Liver (tissue), 2 donors: ENCODE data around the gene RASAL2.

ENCODE experiments used
- HNF4A ChIP-seq, 2 donors: conservative IDR thresholded peaks; 2 replicates each; pipeline ENCODE4 v1.6.1; 2016; ENCODE audit warnings: antibody characterized with exemption in 2 of 2, mild to moderate bottlenecking in 2 of 2
- RAD21 ChIP-seq, 2 donors: IDR thresholded peaks; 2 replicates each; pipeline ENCODE4 v1.6.1; 2016; ENCODE audit warnings: antibody characterized with exemption in 2 of 2, mild to moderate bottlenecking in 2 of 2
- donor health status: healthy.

GRCh38 chr1:178124115-178124514, 30.2 kb downstream of the RASAL2 start:
- TF ChIP-seq RAD21 (IDR thresholded peaks at IDR 0.05) (no peak), HNF4A (conservative IDR thresholded peaks at IDR 0.05) (no peak)
